Measurements from ENCODE around the gene PHC2.

Gene PHC2

GRCh38 chr1:33339413-33339812 is 91.5 kb downstream of the PHC2 start:
- intact Hi-C loops (cut with DNase I) = no loop called here
- DNase-seq = peak in 2 of 10 donors; percentile 56 to 89

DNA sequence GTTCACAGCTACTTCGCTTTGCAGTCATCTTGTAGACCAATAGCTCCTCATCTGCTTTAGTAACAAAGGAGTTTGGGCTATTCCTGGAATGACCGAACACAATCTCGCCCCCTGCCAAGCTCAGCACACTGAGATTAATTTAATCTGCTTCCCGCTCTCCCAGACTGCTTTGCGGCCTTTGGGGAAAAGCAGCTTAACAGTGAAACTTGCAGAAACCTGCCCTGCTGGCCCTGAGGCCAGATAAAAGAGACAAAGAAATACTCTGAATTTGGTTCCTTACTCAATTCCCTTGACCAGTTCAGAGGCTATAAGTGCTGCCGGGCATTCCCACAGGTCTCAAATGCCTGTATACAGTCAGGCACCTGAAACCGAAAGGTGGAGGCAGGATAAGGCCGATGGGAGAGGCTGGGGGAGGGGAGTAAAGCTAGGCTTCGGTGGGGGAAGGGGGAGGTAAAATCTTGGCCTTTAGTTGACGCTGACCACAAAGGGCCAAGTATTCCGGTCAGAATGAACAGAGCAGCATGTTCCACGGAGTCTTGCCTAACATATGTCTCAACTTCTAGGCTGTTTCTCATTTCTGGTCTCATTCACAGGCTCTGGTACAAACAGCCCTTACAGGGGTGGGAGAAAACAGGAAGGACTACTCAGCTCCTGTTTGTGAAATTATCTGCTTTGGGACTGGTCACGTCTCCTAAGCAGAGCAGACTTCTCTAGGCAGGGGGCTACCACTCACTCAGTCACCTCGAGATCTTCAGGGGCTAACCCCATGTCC is 92.3 kb downstream of the PHC2 start:
- intact Hi-C loops (cut with DNase I) = no loop called here
- peak in 1 of 10 donors; percentile 72 for DNase-seq

DNA sequence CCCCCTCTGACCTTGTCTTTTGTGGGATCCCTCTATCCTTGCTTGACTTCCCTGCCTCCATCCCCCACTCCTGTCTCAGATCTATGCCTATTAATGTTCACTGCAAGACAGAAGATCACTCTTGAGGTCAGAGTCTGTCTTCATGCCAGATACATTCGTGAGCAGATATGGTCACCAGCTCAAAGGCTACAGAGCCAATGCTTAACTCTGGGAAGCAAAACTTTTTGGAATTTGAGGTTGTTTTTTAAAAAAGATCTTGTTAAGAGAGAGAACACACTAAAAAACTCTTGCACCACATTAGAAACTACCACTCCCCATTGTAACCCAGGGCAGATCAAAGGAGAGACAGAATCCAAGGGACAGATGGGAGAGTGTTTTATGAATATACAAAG is 92.9 kb downstream of the PHC2 start:
- intact Hi-C loops (cut with DNase I) = no loop called here
- DNase-seq = no peak

- no peak for DNase-seq
- intact Hi-C loops (cut with DNase I) = no loop called here
Measured at GRCh38 chr1:33337441-33337840, 93.5 kb downstream of the PHC2 start.

GRCh38 chr1:33336580-33336979 is 94.3 kb downstream of the PHC2 start:
- DNase-seq = no peak
- intact Hi-C loops (cut with DNase I) = no loop called here

DNA sequence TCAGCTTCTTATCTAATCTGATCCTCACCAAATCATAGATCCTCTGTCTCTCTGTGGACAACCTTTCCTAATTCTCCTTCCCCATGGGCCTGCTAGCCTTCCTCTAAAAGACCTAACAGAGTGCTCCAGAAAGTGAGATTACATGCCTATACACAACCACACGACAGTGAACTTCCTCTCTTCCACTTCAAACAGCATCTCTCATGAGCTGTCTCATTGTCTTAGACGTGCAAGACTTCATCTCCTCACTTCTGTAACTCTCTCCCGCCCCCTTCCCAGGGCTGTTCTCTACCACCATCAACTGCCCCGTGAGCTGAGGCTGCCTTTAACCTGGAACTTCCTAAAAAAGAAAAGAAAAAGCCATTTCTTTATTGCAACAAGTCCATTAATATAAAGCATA is 95.9 kb downstream of the PHC2 start:
- intact Hi-C loops (cut with DNase I) = no loop called here
- no peak for DNase-seq

DNA sequence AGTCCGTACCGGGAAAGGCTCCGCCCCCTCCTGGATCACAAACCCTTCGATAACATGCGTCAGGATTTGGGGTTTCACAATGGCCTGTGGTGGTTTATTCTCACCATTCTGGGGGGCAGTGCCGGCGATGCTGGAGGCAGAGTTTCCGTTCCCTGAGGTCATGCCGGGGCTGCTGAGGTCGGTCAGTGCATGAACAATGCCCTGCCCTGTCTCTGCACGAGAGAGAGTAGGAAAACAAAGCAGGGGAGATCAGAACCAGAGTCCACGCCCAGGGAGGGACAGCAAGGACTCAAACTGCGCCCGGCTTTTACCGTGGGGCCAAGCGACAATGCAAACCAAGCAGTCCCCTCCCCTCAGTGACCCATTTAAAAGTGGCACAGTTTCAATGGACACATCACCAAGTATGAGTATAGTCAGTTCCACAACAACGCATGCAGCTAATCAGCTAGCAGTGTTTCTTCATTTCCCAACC is 96.8 kb downstream of the PHC2 start:
- DNase-seq = peak in 1 of 10 donors; percentile 62
- intact Hi-C loops (cut with DNase I) = no loop called here

DNA sequence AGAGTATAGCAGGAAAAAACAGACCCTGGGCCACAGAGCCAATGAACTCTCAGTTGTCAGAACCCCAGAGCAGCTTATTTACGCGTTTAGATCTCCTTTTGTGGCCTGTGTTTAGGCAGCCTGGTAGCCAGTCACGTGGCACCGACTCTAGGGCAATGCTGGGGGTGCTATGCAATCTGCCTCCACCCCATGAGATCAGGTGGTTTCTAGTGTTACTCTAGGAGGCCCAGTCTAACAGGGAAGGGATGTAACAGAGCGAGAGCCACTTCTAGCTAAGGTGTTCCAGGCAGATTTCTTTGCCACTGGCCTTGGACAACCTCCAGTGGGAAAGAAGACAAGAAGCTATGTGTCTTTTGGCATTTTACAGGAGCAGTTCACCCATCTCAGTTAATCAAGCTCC is 98.0 kb downstream of the PHC2 start:
- peak in 2 of 10 donors; percentile 48 to 60 for DNase-seq
- intact Hi-C loops (cut with DNase I) = no loop called here

- intact Hi-C loops (cut with DNase I) = no loop called here
Measured at GRCh38 chr1:33332357-33332789, 98.5 kb downstream of the PHC2 start.

GRCh38 chr1:33331444-33332356 is 99.2 kb downstream of the PHC2 start:
- no peak for DNase-seq
- intact Hi-C loops (cut with DNase I) = no loop called here

More at GRCh38 chr1:33332357-33332789, 98.5 kb downstream of the PHC2 start:
- no peak for DNase-seq

DNA sequence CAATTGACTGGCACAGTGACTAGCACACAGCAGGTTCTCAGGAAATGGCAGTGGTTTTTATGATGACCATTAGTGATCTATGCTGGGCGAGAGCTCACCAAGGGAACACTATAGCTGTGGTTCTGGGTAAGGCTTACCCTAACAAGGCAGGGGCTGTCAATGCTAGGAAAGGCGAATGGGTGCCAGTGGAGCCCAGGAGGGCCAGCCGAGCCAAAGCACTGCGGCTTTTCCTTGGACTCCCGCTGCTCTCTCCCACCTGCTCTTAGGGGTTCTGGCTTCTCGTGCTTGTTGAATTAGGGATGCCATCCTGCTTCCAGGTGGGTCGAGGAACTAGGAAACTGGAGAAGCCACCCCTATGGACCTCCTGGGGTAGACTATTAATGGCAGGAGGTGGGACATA is 100.0 kb downstream of the PHC2 start:
- DNase-seq = no peak
- intact Hi-C loops (cut with DNase I) = no loop called here

GRCh38 chr1:33330361-33330890 is 100.5 kb downstream of the PHC2 start:
- intact Hi-C loops (cut with DNase I) = no loop called here
- no peak for DNase-seq

DNA sequence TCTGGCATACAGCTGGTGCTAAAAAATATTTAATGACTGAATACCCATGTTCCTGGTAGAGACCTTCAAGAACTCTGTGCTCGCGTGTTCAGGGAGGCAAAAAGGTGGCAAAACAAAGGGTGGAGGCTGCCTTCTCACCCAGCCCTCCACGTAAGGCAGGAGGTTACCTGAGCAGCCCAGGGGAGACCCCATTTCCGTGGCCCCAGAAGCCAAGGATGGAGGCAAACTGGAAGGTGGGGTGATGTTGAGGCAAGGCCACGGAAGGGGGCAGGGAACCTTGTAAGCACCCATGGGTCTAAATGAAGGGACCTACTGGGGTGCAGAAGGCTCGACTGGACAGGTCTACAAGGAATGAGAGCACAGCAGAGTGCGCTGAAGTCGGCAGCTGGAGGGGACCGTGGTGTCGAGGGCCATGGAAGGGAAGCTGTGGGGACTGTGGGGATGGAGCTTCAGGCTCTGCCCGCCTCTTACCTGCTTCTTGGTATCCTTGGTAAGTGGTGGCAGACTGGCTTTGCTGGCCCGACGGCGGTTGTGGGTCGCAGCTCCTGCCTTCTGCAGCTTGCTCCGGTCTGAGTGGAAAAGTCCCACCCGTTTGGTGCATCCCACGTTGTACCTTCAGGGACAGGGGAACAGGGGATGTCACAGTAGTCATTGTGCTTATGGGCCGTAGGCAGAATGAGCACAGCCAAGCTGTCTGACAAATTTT is 101.1 kb downstream of the PHC2 start:
- peak in 1 of 10 donors; percentile 82 for DNase-seq
- intact Hi-C loops (cut with DNase I) = no loop called here

GRCh38 chr1:33328817-33329216 is 102.1 kb downstream of the PHC2 start:
- intact Hi-C loops (cut with DNase I) = no loop called here
- no peak for DNase-seq

GRCh38 chr1:33327587-33328325 is 103.1 kb downstream of the PHC2 start:
- peak in 8 of 10 donors; percentile 40 to 93 (median 54) for DNase-seq

GRCh38 chr1:33326785-33327184 is 104.1 kb downstream of the PHC2 start:
- intact Hi-C loops (cut with DNase I) = no loop called here
- DNase-seq = no peak

More at GRCh38 chr1:33327587-33328325, 103.1 kb downstream of the PHC2 start:
- intact Hi-C loops (cut with DNase I) = no loop called here

DNA sequence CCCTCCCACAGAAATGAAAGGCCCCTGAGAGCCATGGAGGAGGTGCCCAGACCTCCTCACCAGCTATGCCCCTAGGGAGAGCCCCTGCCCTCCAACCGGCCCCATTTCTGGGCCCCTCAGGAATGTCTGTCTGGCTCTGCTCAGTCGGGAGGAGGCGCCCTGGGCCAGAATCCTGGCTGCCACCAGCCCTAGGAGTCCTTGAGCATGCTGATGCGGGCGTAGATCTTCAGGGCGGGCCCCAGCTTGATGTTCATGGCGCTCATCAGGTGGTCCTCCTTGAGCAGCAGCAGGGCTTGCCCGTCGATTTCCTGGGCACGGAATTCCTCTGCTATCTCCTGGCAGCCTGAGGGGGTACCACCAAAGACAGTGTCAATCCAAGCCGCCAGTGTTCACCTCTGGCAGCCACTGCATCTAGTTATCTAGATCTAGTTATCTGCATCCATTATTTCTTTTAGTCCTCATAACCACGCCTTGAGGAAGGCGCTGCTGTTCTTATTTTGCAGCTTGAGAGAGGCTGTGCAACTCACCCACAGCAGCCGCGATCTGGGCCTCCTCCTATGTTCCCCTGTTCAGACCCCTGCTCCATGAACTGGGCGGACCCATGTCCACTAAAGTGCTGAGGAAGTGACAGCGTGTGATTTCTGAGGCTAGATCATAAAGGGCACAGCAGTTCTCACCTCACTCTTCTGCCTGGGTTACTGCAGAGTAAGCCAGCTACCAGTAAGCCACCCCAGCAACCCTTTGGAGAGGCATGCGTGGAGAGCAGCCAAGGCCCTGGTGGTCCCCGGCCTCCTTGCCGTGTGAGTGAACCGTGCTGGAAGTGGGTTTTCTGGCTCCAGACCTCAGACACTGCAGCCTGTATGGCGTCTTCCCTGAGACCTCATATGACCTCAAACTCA is 106.0 kb downstream of the PHC2 start:
- intact Hi-C loops (cut with DNase I) = no loop called here
- DNase-seq = peak in 1 of 10 donors; percentile 73

DNA sequence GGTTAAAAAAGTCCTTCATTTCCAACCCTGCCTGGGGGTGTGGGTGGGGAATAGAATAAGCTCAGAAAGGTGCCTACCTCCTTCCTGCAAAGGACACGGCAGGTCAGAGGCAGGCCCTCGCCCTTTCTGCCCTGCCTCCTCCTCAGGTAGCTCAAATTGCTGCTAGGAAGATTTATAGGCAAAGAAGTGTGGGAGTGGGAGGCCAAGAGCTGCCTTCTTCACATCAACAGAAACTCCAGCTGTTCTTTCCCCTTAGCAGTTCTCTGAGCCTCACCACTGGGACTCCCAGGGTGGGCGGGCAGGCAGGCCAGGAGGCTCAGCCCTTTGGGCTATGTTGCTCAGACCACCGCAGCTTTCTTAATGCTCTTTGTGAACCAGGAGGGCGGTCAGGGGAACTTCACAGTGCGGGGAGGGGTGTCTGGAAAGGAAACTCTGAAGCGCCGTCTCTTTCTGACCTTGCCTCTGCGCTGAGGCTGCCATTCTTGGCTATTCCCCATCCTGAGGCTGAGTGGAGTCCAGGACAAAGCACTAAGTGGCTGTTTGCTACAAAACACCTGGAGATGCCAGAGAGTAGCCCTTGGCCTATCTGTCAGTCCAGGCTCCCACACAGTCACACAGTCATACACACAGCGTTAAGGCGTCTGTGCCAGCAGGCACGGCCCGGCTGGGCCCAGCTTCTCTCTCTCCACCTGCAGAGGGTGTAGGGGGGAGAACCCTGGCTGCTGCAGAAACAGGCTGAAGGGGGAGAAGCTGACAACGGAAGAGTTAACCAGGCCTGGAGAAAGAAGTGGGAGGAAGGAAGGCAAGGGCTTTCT is 107.0 kb downstream of the PHC2 start:
- DNase-seq = peak in 1 of 10 donors; percentile 65
- intact Hi-C loops (cut with DNase I) = no loop called here

All from posterior cingulate gyrus (tissue), 11 donors.